ENCODE results near the gene TXNDC2. TPM values are rescaled to one million over a fixed set of nuclear protein-coding genes. Genes with fewer than 3 reads are reported as not detected.
"Not testable (repeated sequence)": the region's sequence is repeated elsewhere in the genome, so short reads cannot be mapped to it uniquely, and the experiment has no call there.

The TXNDC2 gene
- 0.22 TPM for total RNA-seq
- long read RNA-seq, result 0 reads

GRCh38 chr18:9885170-9886004 is at the start of gene TXNDC2:
TSS of gene TXNDC2 (plus strand) at chr18:9885973. CDS start at chr18:9886681, 708 bp downstream.
- DNase-seq (ENCODE audit: low spot score), result no peak

GRCh38 chr18:9838144-9838877 is 47.5 kb upstream of the TXNDC2 start:
- DNase-seq (ENCODE audit: low spot score), result no peak

- no peak for DNase-seq (ENCODE audit: low spot score)
These were observed 46.6 kb upstream of the TXNDC2 start for GRCh38 chr18:9839211-9839610.

- DNase-seq (ENCODE audit: low spot score), result no peak
These were observed 45.9 kb upstream of the TXNDC2 start for GRCh38 chr18:9839853-9840252.

GRCh38 chr18:9841752-9842151 is 44.0 kb upstream of the TXNDC2 start:
- no peak for DNase-seq (ENCODE audit: low spot score)

- DNase-seq (ENCODE audit: low spot score), result no peak
These were observed 43.3 kb upstream of the TXNDC2 start for GRCh38 chr18:9842448-9842847.

GRCh38 chr18:9845256-9845655 is 40.5 kb upstream of the TXNDC2 start:
- no peak for DNase-seq (ENCODE audit: low spot score)

- DNase-seq (ENCODE audit: low spot score), result no peak
These were observed 39.4 kb upstream of the TXNDC2 start for GRCh38 chr18:9846162-9846925.

GRCh38 chr18:9848170-9848879 is 37.4 kb upstream of the TXNDC2 start:
- DNase-seq (ENCODE audit: low spot score), result no peak

GRCh38 chr18:9849407-9850283 is 36.1 kb upstream of the TXNDC2 start:
- no peak for DNase-seq (ENCODE audit: low spot score)

GRCh38 chr18:9850309-9850708 is 35.5 kb upstream of the TXNDC2 start:
- no peak for DNase-seq (ENCODE audit: low spot score)

GRCh38 chr18:9851511-9851910 is 34.3 kb upstream of the TXNDC2 start:
- DNase-seq (ENCODE audit: low spot score), result no peak

GRCh38 chr18:9852266-9853081 is 33.3 kb upstream of the TXNDC2 start:
- DNase-seq (ENCODE audit: low spot score), result no peak

GRCh38 chr18:9854801-9855676 is 30.7 kb upstream of the TXNDC2 start:
- no peak for DNase-seq (ENCODE audit: low spot score)

GRCh38 chr18:9855681-9856080 is 30.1 kb upstream of the TXNDC2 start:
- no peak for DNase-seq (ENCODE audit: low spot score)

GRCh38 chr18:9856092-9856491 is 29.7 kb upstream of the TXNDC2 start:
- no peak for DNase-seq (ENCODE audit: low spot score)

- not testable (repeated sequence) for DNase-seq (ENCODE audit: low spot score)
These were observed 28.2 kb upstream of the TXNDC2 start for GRCh38 chr18:9857479-9857998.

GRCh38 chr18:9858642-9859041 is 27.1 kb upstream of the TXNDC2 start:
- DNase-seq (ENCODE audit: low spot score), result no peak
